ENCODE data around the gene TFAP2A. TPM values are rescaled to one million over a fixed set of nuclear protein-coding genes. Genes with fewer than 3 reads are reported as not detected.

Gene TFAP2A
- total and polyA plus RNA-seq, 12 donors: 0.18 to 0.84 (median 0.49) TPM; not detected in 2

GRCh38 chr6:10395704-10396546 is 18.9 kb downstream of the TFAP2A start:
- Histone ChIP-seq H3K9me3 (replicated peaks in 1 of 3) (no peaks in the 10 kb centered on the region), H3K27me3 (peaks cover 84% of the 10 kb centered on the region), H3K36me3 (replicated peaks in 1 of 2) (no peaks in the 10 kb centered on the region), H3K27ac (no peak overlapping the region), H3K4me3 (no peak overlapping the region), H3K4me1 (replicated peaks in 1 of 2) (no peaks in the 10 kb centered on the region)
- DNase-seq: no peak
- intact Hi-C loops (cut with DNase I): no loop called here
- WGBS, 4 donors: 7 to 13% (median 12%) methylated on average over 14 of the region's 14 CpGs
- TF ChIP-seq POLR2A (IDR thresholded peaks at IDR 0.05) (no peak), CTCF (IDR thresholded peaks at IDR 0.05) (no peak)

- TF ChIP-seq POLR2A (IDR thresholded peaks at IDR 0.05) (no peak), CTCF (IDR thresholded peaks at IDR 0.05) (no peak)
Measured at GRCh38 chr6:10395171-10395703, 19.6 kb downstream of the TFAP2A start.

GRCh38 chr6:10393544-10394225 is 21.2 kb downstream of the TFAP2A start:
- DNase-seq: no peak
- peaks cover 90% of the 10 kb centered on the region for H3K27me3 ChIP-seq

More at GRCh38 chr6:10395171-10395703, 19.6 kb downstream of the TFAP2A start:
- H3K36me3 ChIP-seq (replicated peaks in 1 of 2): no peaks in the 10 kb centered on the region
- intact Hi-C loops (cut with DNase I): no loop called here
- WGBS, 4 donors: 3 to 11% (median 5%) methylated on average over 8 of the region's 8 CpGs
- no peak for DNase-seq
- H3K27ac ChIP-seq: no peak overlapping the region
- H3K4me3 ChIP-seq: no peak overlapping the region
- no peaks in the 10 kb centered on the region for H3K9me3 ChIP-seq (replicated peaks in 1 of 3)
- peaks cover 85% of the 10 kb centered on the region for H3K27me3 ChIP-seq
- no peaks in the 10 kb centered on the region for H3K4me1 ChIP-seq (replicated peaks in 1 of 2)

More at GRCh38 chr6:10393544-10394225, 21.2 kb downstream of the TFAP2A start:
- Histone ChIP-seq H3K4me3 (no peak overlapping the region), H3K9me3 (replicated peaks in 1 of 3) (no peaks in the 10 kb centered on the region), H3K27ac (no peak overlapping the region), H3K4me1 (replicated peaks in 1 of 2) (no peaks in the 10 kb centered on the region), H3K36me3 (replicated peaks in 1 of 2) (no peaks in the 10 kb centered on the region)
- 4 to 8% (median 8%) methylated on average over 8 of the region's 8 CpGs for WGBS, 4 donors
- intact Hi-C loops (cut with DNase I): no loop called here
- TF ChIP-seq CTCF (IDR thresholded peaks at IDR 0.05): no peak
- TF ChIP-seq POLR2A (IDR thresholded peaks at IDR 0.05): no peak

Data from adrenal gland (tissue), 12 donors.